GM18517 (cell line): ENCODE results near the gene SLC25A42.
"Not testable (repeated sequence)": the region's sequence is repeated elsewhere in the genome, so short reads cannot be mapped to it uniquely, and the experiment has no call there.

Source experiments
- ATAC-seq: cut with Tn5 transposase; IDR thresholded peaks from one replicate; pipeline ENCODE4 v1.9.1; 2021; ENCODE audit warnings: mild to moderate bottlenecking, moderate library complexity; ENCODE audit not compliant: unreplicated experiment

SLC25A42 gene

DNA sequence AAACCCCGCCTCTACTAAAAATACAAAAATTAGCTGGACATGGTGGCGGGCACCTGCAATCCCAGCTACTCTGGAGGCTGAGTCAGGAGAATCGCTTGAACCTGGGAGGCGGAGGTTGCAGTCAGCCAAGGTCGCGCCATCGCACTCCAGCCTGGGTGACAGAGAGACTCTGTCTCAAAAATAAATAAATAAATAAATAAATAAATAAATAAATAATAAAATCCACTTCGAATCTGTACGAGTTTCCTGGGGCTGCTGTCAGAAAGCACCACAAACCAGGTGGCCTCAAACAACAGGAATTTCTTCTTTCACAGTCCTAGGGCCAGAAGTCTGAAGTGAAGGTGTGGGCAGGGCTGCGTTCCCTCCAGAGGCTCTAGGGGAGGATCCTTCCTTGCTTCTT, 38.8 kb downstream of the SLC25A42 start:
- ATAC-seq: not testable (repeated sequence)

DNA sequence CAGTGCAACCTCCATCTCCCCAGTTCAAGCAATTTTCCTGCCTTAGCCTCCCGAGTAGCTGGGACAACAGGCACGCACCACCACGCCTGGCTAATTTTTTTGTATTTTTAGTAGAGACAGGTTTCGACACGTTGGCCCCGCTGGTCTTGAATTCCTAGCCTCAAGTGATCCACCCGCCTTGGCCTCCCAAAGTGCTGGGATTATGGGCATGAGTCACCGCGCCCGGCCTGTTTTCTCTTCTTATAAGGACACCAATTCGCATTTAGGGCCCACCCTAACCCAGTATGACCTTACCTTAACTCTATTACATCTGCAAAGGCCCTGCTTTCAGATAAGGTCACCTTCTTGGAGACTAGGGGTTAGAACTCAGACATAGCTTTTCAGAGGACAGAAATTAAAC, 39.4 kb downstream of the SLC25A42 start:
- no peak for ATAC-seq

- ATAC-seq: no peak
Observed at GRCh38 chr19:19105365-19106055, 41.7 kb downstream of the SLC25A42 start.

- no peak for ATAC-seq
Observed at GRCh38 chr19:19106056-19106551, 42.3 kb downstream of the SLC25A42 start.

DNA sequence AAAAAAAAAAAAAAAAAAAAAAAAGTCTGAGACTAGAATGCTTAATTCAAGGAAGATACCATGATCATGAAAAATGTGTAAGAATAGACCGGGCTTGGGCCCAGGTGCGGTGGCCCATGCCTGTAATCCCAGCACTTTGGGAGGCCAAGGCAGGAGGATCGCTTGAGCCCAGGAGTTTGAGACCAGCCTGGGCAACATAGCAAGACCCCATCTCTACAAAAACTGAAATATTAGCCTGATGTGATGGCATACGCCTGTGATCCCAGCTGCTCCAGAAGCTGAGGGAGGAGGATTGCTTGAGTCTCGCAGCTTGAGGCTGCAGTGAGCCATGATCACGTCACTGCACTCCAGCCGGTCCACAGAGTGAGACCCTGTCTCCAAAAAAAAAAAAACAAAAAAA, 43.1 kb downstream of the SLC25A42 start:
- not testable (repeated sequence) for ATAC-seq

DNA sequence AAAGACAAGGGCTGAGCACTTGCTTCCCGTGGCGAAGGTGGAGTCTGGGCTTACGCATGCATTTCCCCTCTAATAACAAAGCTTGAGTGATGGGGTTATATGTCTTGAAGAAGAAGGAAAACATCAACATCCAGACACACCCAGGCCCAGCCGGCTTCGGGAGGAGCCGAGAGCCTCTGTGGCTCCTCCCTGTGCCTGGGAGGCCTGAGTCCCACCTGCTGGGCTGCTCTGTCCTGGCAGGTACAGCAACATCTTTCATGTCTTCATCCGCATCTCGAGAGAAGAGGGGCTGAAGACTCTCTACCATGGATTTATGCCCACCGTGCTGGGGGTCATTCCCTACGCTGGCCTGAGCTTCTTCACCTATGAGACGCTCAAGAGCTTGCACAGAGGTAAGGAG, 43.9 kb downstream of the SLC25A42 start:
- ATAC-seq: no peak

GRCh38 chr19:19109601-19110000, 45.8 kb downstream of the SLC25A42 start:
- ATAC-seq: no peak

DNA sequence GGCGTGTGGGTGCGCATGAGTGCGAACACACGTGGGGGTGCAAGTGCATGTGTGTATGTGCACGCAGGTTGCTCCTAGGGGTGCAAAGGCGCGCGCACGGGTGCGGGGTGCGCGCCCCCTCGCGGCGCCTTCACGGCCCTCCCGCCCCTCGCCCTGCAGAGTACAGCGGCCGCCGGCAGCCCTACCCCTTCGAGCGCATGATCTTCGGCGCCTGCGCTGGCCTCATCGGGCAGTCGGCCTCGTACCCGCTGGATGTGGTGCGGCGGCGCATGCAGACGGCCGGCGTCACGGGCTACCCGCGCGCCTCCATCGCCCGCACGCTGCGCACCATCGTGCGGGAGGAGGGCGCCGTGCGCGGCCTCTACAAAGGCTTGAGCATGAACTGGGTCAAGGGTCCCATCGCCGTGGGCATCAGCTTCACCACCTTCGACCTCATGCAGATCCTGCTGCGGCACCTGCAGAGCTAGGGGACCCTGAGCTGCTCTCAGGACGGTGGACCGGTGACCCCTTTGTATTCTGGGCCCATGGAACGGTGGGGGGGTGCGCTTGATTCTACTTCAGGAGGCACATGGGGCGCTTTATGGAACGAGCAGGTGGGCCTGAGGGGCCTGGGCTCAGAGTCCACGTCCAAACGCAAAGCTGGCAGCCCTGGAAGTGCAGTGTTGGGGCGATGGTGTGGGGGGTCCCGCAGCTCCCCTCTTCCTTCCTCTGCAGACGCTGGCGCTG, 46.8 kb downstream of the SLC25A42 start:
- ATAC-seq: no peak

GRCh38 chr19:19111136-19111835, 47.5 kb downstream of the SLC25A42 start:
- ATAC-seq: no peak

GRCh38 chr19:19111967-19112580, 48.3 kb downstream of the SLC25A42 start:
- no peak for ATAC-seq

DNA sequence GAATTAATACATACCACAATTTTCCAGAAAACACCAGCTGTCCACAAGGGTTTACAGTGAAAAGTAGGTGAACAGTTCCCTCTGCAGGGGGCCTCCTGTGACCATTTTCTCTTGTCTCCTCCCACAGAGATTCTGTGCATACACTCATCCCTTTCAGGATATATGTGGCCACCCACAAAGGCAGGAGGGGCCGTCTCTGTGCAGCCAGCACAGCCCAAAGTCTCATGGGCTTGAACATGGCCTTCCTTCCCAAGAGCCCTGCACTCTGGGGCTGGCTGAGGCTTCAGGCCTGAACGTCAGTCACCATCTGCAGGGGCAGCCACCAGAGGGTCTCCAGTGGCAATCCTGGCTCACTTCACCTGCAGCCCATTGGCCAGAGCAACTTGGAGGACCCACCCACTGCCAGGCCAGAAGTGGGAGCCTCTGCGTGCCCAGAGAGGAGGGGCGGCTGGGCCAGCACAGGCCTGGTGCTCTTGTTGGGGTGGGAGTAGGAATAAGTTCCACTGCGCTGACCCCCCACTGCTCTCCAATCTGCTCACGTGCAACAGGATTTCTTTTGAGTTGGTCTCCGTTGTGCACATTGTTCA, 49.3 kb downstream of the SLC25A42 start:
- no peak for ATAC-seq

- no peak for ATAC-seq
Observed at GRCh38 chr19:19115954-19116353, 52.2 kb downstream of the SLC25A42 start.

- no peak for ATAC-seq
Observed at GRCh38 chr19:19119325-19120237, 55.8 kb downstream of the SLC25A42 start.

GRCh38 chr19:19120308-19121231, 56.8 kb downstream of the SLC25A42 start:
- no peak for ATAC-seq

DNA sequence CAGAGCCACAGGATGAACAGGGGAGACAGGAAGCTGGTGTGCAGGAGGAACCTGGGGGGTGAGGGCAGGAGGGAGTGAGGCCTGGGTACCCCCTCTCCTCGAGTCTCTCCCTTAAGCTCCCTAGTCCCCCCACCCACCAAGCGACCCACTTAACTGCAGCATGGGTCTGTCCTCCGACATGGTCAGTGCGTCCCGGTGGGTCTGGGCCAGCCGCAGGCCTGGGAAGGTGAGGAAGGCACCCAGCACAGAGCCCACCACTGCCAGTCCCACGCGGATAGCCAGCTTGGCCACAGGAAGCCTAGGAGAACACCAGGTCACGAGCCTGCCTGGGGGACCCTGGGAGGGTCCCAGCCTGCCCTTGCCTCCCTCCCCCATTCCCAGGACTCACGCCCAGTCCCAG, 57.6 kb downstream of the SLC25A42 start:
- ATAC-seq: no peak

GRCh38 chr19:19122902-19123301, 59.1 kb downstream of the SLC25A42 start:
- ATAC-seq: no peak

- ATAC-seq: no peak
Observed at GRCh38 chr19:19123386-19123785, 59.6 kb downstream of the SLC25A42 start.

GRCh38 chr19:19126102-19126501, 62.3 kb downstream of the SLC25A42 start:
- no peak for ATAC-seq

DNA sequence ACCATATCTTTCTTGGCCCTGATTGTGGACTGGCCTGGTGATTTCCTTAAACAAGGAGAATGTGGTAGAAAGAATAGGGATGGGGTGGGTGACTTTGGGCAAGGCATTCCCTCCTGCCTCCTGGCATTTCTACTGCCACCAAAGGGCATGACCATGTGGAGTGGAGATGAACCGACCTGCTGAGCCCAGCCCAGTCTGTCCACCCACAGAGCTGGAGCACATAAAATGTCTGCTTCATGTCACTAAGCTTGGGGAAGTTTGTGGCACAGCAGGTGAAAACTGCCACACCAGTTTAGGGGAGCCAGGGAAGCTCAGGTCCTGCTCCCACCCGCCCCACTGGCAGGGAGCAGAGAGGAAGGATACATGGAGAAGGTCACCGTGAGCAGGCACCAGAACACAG, 68.2 kb downstream of the SLC25A42 start:
- no peak for ATAC-seq
